A673 (cell line): ENCODE results near the gene EXD3. TPM values are rescaled to one million over a fixed set of nuclear protein-coding genes. Genes with fewer than 3 reads are reported as not detected.

Source experiments
- BruUV-seq: library from RNA; stranded (reverse); fragments of 400-500 nt; replicated peaks from 2 replicates; lab custom pipeline; 2021; lab: Mats Ljungman, UMichigan
- CTCF ChIA-PET: fragments of 300-600 bp; sonication (Branson Sonifier 250); formaldehyde crosslinking; loops from one replicate; lab custom pipeline; 2022; ENCODE audit warnings: antibody characterized with exemption; lab: Charles Lee
- POLR2A ChIA-PET: fragments of 300-600 bp; sonication (Branson Sonifier 250); formaldehyde crosslinking; loops from one replicate; lab custom pipeline; 2022; ENCODE audit warnings: antibody characterized with exemption; ENCODE audit not compliant: low non-redundant PET; lab: Charles Lee
- DNase-seq: peaks from one replicate; pipeline ENCODE4 v3.0.0-alpha.2; 2015; ENCODE audit warnings: low spot score
- H3K27ac ChIP-seq: fragments of 200-600 bp; sonication (generic); 2 replicates; pipeline ENCODE4 v1.5.1; 2016; ENCODE audit warnings: mixed run types, low read depth, mild to moderate bottlenecking, mixed read lengths, antibody characterized with exemption, low read length; ENCODE audit not compliant: poor library complexity, severe bottlenecking
- H3K27me3 ChIP-seq: fragments of 200-600 bp; sonication (generic); replicated peaks from 2 replicates; pipeline ENCODE4 v1.6.1; 2017; ENCODE audit warnings: mixed run types, low read depth, mild to moderate bottlenecking, mixed read lengths, antibody characterized with exemption, low read length; ENCODE audit not compliant: insufficient read depth, poor library complexity
- H3K36me3 ChIP-seq: fragments of 200-600 bp; sonication (generic); 2 replicates; pipeline ENCODE4 v1.6.1; 2016; ENCODE audit warnings: mixed run types, mild to moderate bottlenecking, mixed read lengths, antibody characterized with exemption, low read length; ENCODE audit not compliant: insufficient read depth, poor library complexity, severe bottlenecking
- H3K4me1 ChIP-seq: fragments of 200-600 bp; sonication (generic); 2 replicates; pipeline ENCODE4 v1.6.1; 2017; ENCODE audit warnings: mixed run types, mild to moderate bottlenecking, mixed read lengths, antibody characterized with exemption, low read length; ENCODE audit not compliant: insufficient read depth, poor library complexity, severe bottlenecking
- H3K4me3 ChIP-seq: fragments of 200-600 bp; sonication (generic); 2 replicates; pipeline ENCODE4 v1.5.1; 2016; ENCODE audit warnings: low read depth, mixed run types, mild to moderate bottlenecking, mixed read lengths, low read length; ENCODE audit not compliant: poor library complexity, severe bottlenecking
- H3K9me3 ChIP-seq: fragments of 200-600 bp; sonication (generic); 2 replicates; pipeline ENCODE4 v1.6.1; 2016; ENCODE audit warnings: mixed run types, low read depth, mild to moderate bottlenecking, mixed read lengths, antibody characterized with exemption, low read length; ENCODE audit not compliant: poor library complexity, severe bottlenecking
- EZH2 ChIP-seq: fragments of 200-600 bp; sonication (generic); IDR thresholded peaks from 2 replicates; pipeline ENCODE4 v1.6.1; 2017; ENCODE audit warnings: borderline replicate concordance, low read depth, mild to moderate bottlenecking, mixed read lengths, antibody characterized with exemption, low read length; ENCODE audit not compliant: poor library complexity, severe bottlenecking
- intact Hi-C: fragments of 100-400 bp; cut with micrococcal nuclease; formaldehyde crosslinking; loops from one replicate; pipeline ENCODE4 v1.10.0; 2022; ENCODE audit not compliant: unreplicated experiment
- total RNA-seq: library from RNA; stranded (reverse); gene quantifications from 2 replicates; pipeline ENCODE4 v1.2.3, GENCODE V29; 2021
- TF ChIP-seq, protein P1 (sequence below): fragments of 300-800, 200-600 bp; sonication (generic); conservative IDR thresholded peaks from 2 replicates; pipeline ENCODE4 v1.5.1; 2017; ENCODE audit warnings: low read depth, mild to moderate bottlenecking, antibody characterized with exemption, low read length, moderate library complexity, mixed read lengths

The EXD3 gene
- total RNA-seq, 1 experiment from 2014 or later = 6.3 TPM

DNA sequence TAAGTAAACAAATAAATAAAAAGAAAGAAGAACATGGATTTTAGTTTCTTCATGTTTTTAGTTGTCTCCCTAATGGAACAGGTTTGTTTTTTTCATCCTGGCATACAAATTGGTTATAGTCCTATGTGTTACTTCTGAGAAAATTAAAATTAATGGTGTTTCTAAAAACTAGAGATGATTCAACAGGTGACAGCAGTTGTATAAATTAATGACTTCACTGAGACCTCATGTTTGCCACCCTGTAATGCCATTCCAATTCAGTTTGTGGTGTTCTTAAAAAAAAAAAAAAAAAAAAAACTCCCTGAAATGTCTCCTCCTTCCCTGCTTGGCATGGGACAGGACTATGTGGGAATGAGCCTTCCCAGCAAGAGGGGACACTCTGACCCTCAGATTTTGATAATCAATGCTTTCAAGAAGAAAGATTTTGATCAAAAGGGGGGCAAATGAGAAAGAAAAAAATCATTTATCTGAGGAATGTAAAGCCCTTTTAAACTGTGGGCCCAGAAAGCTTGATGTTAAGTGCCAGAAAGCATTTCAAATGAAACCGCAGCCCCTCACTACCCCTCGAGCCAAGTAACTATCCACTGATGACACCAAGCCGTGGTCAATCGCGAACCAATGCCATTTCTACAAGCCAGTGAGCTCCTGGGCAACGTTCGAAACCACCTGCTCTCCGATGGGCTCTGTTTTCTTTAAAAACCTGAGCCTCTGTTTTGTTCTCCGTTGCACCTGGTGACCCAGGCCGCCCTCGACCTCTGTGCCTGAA lies 941 bp downstream of the EXD3 start:
- H3K27ac ChIP-seq = peak overlapping the region; percentile 72
- CTCF ChIA-PET = interaction anchor here (0.9 to 1.1 kb wide), 2 partner anchors 22 to 136 kb away, joined by 4 to 7 read pairs; no protein-coding TSS in a partner anchor
- BruUV-seq = TSS peak; percentile 67
- intact Hi-C loops = no loop called here
- no peaks in the 10 kb centered on the region for H3K9me3 ChIP-seq
- H3K27me3 ChIP-seq = no peaks in the 10 kb centered on the region
- no peaks in the 10 kb centered on the region for H3K4me1 ChIP-seq
- no peaks in the 10 kb centered on the region for H3K36me3 ChIP-seq
- TF ChIP-seq, protein P1, sequence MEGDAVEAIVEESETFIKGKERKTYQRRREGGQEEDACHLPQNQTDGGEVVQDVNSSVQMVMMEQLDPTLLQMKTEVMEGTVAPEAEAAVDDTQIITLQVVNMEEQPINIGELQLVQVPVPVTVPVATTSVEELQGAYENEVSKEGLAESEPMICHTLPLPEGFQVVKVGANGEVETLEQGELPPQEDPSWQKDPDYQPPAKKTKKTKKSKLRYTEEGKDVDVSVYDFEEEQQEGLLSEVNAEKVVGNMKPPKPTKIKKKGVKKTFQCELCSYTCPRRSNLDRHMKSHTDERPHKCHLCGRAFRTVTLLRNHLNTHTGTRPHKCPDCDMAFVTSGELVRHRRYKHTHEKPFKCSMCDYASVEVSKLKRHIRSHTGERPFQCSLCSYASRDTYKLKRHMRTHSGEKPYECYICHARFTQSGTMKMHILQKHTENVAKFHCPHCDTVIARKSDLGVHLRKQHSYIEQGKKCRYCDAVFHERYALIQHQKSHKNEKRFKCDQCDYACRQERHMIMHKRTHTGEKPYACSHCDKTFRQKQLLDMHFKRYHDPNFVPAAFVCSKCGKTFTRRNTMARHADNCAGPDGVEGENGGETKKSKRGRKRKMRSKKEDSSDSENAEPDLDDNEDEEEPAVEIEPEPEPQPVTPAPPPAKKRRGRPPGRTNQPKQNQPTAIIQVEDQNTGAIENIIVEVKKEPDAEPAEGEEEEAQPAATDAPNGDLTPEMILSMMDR = no peak
- TF ChIP-seq EZH2 = no peak
- POLR2A ChIA-PET = no interaction called here
- H3K4me3 ChIP-seq = peak overlapping the region; percentile 97
- DNase-seq = no peak

DNA sequence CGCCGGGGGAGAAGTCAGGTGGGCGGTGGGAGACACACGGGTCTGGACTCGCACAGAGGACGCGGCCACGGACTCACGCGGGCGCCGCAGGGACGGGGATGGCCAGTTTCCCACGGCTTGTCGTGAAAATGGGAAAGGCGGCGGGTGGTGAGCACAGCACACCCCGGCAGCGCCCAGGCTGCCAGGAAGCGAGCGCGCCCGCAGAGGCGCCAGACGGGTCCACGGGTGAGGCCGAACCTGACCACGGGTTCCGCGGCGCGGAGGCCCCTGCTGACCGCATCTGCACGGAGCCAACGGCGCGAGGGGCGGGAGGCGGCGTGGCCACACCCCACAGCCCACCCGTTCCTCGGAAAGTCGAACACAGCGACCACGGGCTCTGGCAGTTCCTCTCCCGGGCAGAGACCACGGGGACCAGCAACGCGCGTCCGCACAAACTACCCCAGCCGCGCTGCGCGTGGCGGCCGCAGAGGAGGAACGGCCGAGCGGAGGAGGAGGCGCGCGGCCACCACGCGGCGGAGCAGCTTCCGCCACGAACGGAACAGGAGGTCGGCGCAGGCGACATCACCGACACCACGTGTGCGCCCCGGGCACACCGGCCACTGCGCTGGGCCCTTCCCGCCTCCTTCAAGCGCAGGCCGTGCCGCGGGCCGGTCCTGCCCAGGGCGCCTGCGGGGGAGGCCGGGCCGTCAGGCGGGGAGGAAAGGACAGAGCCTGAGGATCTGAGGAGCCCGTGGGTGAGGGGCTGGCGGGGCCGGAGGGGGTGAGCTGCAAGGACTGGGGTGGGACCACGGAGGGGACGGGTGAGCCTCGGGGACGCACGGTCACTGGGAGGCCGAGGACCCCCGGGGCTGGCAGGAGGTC lies 5.6 kb downstream of the EXD3 start:
- POLR2A ChIA-PET = no interaction called here
- intact Hi-C loops = no loop called here

DNA sequence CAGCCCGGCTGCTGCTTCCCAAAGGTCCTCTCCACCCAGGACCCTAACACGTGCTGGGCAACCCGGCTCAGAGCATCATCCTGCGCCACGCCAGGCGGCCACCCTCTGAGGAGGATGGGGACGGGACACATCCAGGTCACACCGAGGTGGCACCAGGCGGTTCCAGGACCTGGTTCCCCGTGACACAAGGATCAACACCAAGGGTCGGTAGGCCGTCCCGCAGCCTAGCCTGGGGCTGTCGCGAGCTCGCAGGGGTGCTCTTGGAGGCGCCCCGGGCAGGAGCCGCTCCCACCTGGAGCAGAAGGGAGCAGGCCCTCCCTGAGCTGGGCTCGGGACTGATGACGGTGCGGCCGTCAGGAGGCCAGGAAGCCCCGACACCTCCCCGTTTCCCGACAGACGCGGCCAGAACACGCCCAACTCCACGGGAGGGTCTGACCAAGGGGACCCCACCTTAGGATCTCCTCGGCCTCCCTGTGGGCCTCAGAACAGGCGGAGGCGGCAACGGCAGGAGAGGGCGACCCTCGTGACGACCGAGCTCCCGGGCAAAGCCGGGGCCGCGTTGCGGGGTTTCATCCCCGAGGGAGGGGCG lies 6.3 kb downstream of the EXD3 start:
- DNase-seq = no peak
- no TSS peak for BruUV-seq
- H3K4me1 ChIP-seq = peaks cover 8% of the 10 kb centered on the region
- peak overlapping the region; percentile 46 for H3K4me3 ChIP-seq
- H3K9me3 ChIP-seq = no peaks in the 10 kb centered on the region
- H3K36me3 ChIP-seq = no peaks in the 10 kb centered on the region
- H3K27me3 ChIP-seq = no peaks in the 10 kb centered on the region
- CTCF ChIA-PET = no interaction called here
- TF ChIP-seq EZH2 = no peak
- TF ChIP-seq, protein P1 = no peak
- intact Hi-C loops = no loop called here
- H3K27ac ChIP-seq = no peak overlapping the region
- POLR2A ChIA-PET = no interaction called here

More for the DNA sequence above, 5.6 kb downstream of the EXD3 start:
- H3K27ac ChIP-seq = peak overlapping the region; percentile 47
- CTCF ChIA-PET = no interaction called here
- TF ChIP-seq, protein P1 = no peak
- no peak for TF ChIP-seq EZH2
- BruUV-seq = no TSS peak
- no peaks in the 10 kb centered on the region for H3K36me3 ChIP-seq
- H3K4me1 ChIP-seq = peaks cover under 1% of the 10 kb centered on the region
- DNase-seq = no peak
- H3K27me3 ChIP-seq = no peaks in the 10 kb centered on the region
- no peaks in the 10 kb centered on the region for H3K9me3 ChIP-seq
- peak overlapping the region; percentile 46 for H3K4me3 ChIP-seq
